CD4-positive, alpha-beta memory T cell (primary cell): Measurements from ENCODE around the gene PLPPR2. TPM values are rescaled to one million over a fixed set of nuclear protein-coding genes. Genes with fewer than 3 reads are reported as not detected.
"Not testable (repeated sequence)": the region's sequence is repeated elsewhere in the genome, so short reads cannot be mapped to it uniquely, and the experiment has no call there.

Experiments
- CTCF ChIA-PET: fragments of 350-600 bp; sonication (Branson Sonifier 250); formaldehyde crosslinking; loops from one replicate; lab custom pipeline; 2021; ENCODE audit warnings: inconsistent platforms; ENCODE audit not compliant: partially characterized antibody; lab: Charles Lee
- POLR2A ChIA-PET: fragments of 350-600 bp; sonication (Branson Sonifier 250); formaldehyde crosslinking; loops from one replicate; lab custom pipeline; 2021; ENCODE audit not compliant: partially characterized antibody; lab: Charles Lee
- DNase-seq, 5 donors: peaks; one replicate each; pipeline versions ENCODE4 v3.0.0 to v3.0.0-alpha.2; 2020 to 2022; ENCODE audit warnings: mixed read lengths in 1 of 5
- H3K27ac ChIP-seq: one replicate; pipeline ENCODE4 v1.7.0; 2013; ENCODE audit warnings: low read depth, low read length
- H3K27me3 ChIP-seq: 2 replicates; pipeline ENCODE4 v1.7.0; 2013; ENCODE audit warnings: mild to moderate bottlenecking, low read length, moderate library complexity; ENCODE audit not compliant: insufficient read depth
- H3K36me3 ChIP-seq: 2 replicates; pipeline ENCODE4 v1.7.0; 2013; ENCODE audit warnings: mild to moderate bottlenecking, low read length, moderate library complexity; ENCODE audit not compliant: insufficient read depth
- H3K4me1 ChIP-seq: 2 replicates; pipeline ENCODE4 v1.7.0; 2013; ENCODE audit warnings: mild to moderate bottlenecking, low read length, moderate library complexity; ENCODE audit not compliant: insufficient read depth
- H3K4me3 ChIP-seq, 2 donors: one replicate each; pipeline ENCODE4 v1.7.0; 2013; ENCODE audit warnings: low read length in 2 of 2, mild to moderate bottlenecking in 1 of 2
- H3K9me3 ChIP-seq, 2 donors: one replicate each; pipeline ENCODE4 v1.7.0; 2013; ENCODE audit warnings: low read length in 2 of 2, control low read depth in 1 of 2; ENCODE audit not compliant: control insufficient read depth in 1 of 2
- H3K27ac Mint-ChIP-seq, 7 donors: one replicate each; pipeline ENCODE4 v1.8.0; 2020 to 2021; ENCODE audit warnings: mixed read lengths in 7 of 7, mild to moderate bottlenecking in 6 of 7, inconsistent platforms in 3 of 7, moderate library complexity in 3 of 7
- H3K27me3 Mint-ChIP-seq, 2 donors: one replicate each; pipeline ENCODE4 v1.8.0; 2020 to 2021; ENCODE audit warnings: mixed read lengths in 2 of 2
- H3K36me3 Mint-ChIP-seq, 2 donors: one replicate each; pipeline ENCODE4 v1.8.0; 2020 to 2021; ENCODE audit warnings: mixed read lengths in 2 of 2, inconsistent platforms in 1 of 2, mild to moderate bottlenecking in 1 of 2
- H3K4me1 Mint-ChIP-seq, 4 donors: one replicate each; pipeline ENCODE4 v1.8.0; 2020 to 2021; ENCODE audit warnings: mixed read lengths in 4 of 4, mild to moderate bottlenecking in 1 of 4
- H3K4me3 Mint-ChIP-seq, 8 donors: one replicate each; pipeline ENCODE4 v1.8.0; 2020 to 2021; ENCODE audit warnings: mixed read lengths in 8 of 8, mild to moderate bottlenecking in 7 of 8, moderate library complexity in 6 of 8, inconsistent platforms in 3 of 8
- H3K9me3 Mint-ChIP-seq, 8 donors: one replicate each; pipeline ENCODE4 v1.8.0; 2020 to 2021; ENCODE audit warnings: mixed read lengths in 8 of 8, mild to moderate bottlenecking in 5 of 8, inconsistent platforms in 3 of 8, moderate library complexity in 1 of 8
- intact Hi-C: fragments of 100-400 bp; cut with micrococcal nuclease; formaldehyde crosslinking; loops from one replicate; pipeline ENCODE4 v1.15.1; 2023
- polyA plus RNA-seq, 2 donors: library from polyadenylated mRNA; unstranded; fragments of 300-500 nt; fragmentation: Illumina TruSeq; gene quantifications; one replicate each; pipeline ENCODE4 v1.2.3, GENCODE V29; 2021
- total RNA-seq, 2 experiments: library from RNA; stranded (reverse); gene quantifications; one replicate each; pipeline ENCODE4 v1.2.3, GENCODE V29; 2021

Gene PLPPR2
- total and polyA plus RNA-seq, 4 experiments from 2014 or later, result 0.16 to 12.2 (median 6.0) TPM

DNA sequence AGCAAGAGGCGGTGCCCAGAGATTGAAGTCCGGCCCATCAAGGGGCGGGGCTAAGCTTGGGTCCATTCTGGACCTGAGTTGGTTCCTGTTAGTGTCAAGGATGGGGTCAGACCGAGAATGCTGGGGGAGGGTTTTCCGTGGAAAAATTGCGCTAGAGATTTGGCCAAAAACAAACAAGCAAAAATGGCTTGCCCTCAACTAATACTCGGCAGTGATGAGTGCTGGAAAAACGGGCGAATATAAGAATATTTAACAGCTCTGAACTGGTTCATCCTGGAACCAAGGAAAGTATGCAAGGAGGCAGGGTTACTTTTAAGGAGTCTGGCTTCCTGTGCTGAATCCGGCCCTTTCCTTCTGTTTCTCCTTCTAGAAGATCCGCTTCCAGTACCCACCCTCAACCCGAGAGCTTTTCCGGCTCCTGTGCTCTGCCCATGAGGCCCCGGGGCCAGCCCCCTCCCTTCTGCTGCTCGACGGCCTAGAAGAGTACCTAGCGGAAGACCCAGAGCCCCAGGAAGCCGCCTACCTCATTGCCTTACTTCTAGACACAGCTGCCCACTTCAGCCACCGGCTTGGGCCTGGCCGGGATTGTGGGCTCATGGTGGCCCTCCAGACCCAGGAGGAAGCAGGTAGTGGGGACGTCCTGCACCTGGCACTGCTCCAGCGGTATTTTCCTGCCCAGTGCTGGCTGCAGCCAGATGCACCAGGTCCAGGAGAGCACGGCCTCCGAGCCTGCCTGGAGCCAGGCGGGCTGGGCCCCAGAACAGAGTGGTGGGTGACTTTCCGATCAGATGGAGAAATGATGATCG lies 20.1 kb downstream of the PLPPR2 start:
- peaks cover 43% of the 10 kb centered on the region for H3K4me1 ChIP-seq
- no peaks in the 10 kb centered on the region for H3K36me3 ChIP-seq
- H3K9me3 ChIP-seq, result no peaks in the 10 kb centered on the region
- no peaks in the 10 kb centered on the region for H3K27me3 ChIP-seq
- ChIA-PET CTCF (interaction anchor here (0.5 to 2.7 kb wide), 7 partner anchors 8 to 177 kb away, joined by 3 to 14 read pairs (median 6); partner anchors contain the start of genes CCDC159, ODAD3, PRKCSH and TMEM205), POLR2A (interaction anchor here (0.8 to 3.3 kb wide), 31 partner anchors 8 to 1793 kb away, joined by 3 to 54 read pairs (median 5); partner anchors contain the start of genes CCDC159, ECSIT, ELOF1 and EPOR)
- peak overlapping the region; percentile 33 to 57 for H3K4me3 ChIP-seq
- Mint-ChIP-seq H3K9me3 (peaks cover 0 to 2% (median 0%) of the 10 kb centered on the region in 8 donors), H3K4me3 (no peak overlapping the region), H3K27ac (no peak overlapping the region), H3K27me3 (no peaks in the 10 kb centered on the region), H3K4me1 (peaks cover 14 to 21% (median 17%) of the 10 kb centered on the region in 4 donors), H3K36me3 (peaks cover 11 to 17% of the 10 kb centered on the region in 2 donors)
- H3K27ac ChIP-seq, result peak overlapping the region; percentile 84
- intact Hi-C loops, result loop anchor here (1.0 kb wide), 1 partner anchor 60 kb away; the partner anchor contains the start of genes ODAD3 and PRKCSH
- peak; percentile 79 to 90 (median 82) for DNase-seq

DNA sequence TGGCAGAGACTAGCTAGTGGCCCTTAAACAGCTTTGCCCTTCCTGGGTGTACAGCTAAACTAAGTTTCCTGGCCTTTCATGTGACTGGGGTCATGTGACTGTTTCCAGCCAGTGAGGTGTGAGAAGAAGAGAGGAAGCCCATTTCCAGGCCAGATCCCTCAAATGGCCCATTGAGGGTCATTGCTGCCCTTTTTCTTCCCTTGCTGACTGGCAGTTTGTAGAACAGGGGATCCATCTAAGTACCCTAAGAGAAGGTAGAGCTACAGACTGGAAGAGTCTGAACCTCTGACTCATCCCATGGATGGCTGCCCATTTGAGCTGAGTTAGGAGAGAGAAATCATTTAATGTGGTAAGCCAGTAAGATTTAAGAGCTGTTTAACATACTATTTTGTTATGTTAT lies 22.0 kb downstream of the PLPPR2 start:
- Mint-ChIP-seq H3K27me3 (peaks cover 6 to 7% of the 10 kb centered on the region in 2 donors), H3K27ac (peak overlapping the region; percentile 32 to 86 (median 73)), H3K36me3 (peaks cover 6 to 10% of the 10 kb centered on the region in 2 donors), H3K4me3 (peak overlapping the region; percentile 4 to 75 (median 62)), H3K9me3 (no peaks in the 10 kb centered on the region), H3K4me1 (peaks cover 25 to 31% (median 30%) of the 10 kb centered on the region in 4 donors)
- intact Hi-C loops, result no loop called here
- no peak for DNase-seq
- POLR2A ChIA-PET, result interaction anchor here (0.6 to 2.1 kb wide), 6 partner anchors 25 to 123 kb away, joined by 3 to 8 read pairs (median 4); partner anchors contain the start of genes CCDC159, ODAD3, PRKCSH and RAB3D
- Histone ChIP-seq H3K36me3 (no peaks in the 10 kb centered on the region), H3K9me3 (no peaks in the 10 kb centered on the region), H3K4me3 (no peak overlapping the region), H3K4me1 (peaks cover 57% of the 10 kb centered on the region), H3K27ac (no peak overlapping the region), H3K27me3 (no peaks in the 10 kb centered on the region)
- CTCF ChIA-PET, result interaction anchor here (0.5 to 2.7 kb wide), 6 partner anchors 35 to 511 kb away, joined by 3 to 14 read pairs (median 3); partner anchors contain the start of gene TSPAN16

DNA sequence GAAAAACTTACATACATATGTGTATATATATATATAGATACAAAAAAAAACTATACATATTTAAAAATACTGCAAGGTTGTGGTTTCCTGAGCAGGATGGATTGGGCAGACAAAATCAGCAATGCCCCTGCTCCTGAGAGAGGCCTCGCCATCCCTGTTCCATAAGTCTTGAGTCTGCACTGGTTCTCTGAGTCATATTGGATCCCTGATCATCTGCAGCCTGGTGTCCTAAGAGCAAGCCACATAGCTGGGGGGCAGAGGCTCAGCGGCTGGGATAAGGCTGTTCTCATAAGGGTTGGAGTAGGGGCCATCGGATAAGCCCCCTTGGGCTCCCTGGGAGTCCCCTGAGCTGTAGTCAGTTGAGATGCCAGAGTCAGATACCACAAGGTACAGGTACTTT lies 22.5 kb downstream of the PLPPR2 start:
- Histone ChIP-seq H3K4me3 (no peak overlapping the region), H3K27ac (no peak overlapping the region), H3K9me3 (no peaks in the 10 kb centered on the region), H3K4me1 (peaks cover 61% of the 10 kb centered on the region), H3K27me3 (no peaks in the 10 kb centered on the region), H3K36me3 (no peaks in the 10 kb centered on the region)
- Mint-ChIP-seq H3K27ac (peak overlapping the region in 3 of 7 donors; percentile 48 to 71 (median 61)), H3K9me3 (no peaks in the 10 kb centered on the region), H3K27me3 (peaks cover 7 to 8% of the 10 kb centered on the region in 2 donors), H3K4me1 (peaks cover 27 to 34% (median 31%) of the 10 kb centered on the region in 4 donors), H3K36me3 (peaks cover 6 to 10% of the 10 kb centered on the region in 2 donors), H3K4me3 (peak overlapping the region in 1 of 8 donors; percentile 21)
- ChIA-PET CTCF (interaction anchor here (1.1 to 2.7 kb wide), 5 partner anchors 30 to 105 kb away, joined by 3 to 14 read pairs (median 3); partner anchors contain the start of gene TSPAN16), POLR2A (interaction anchor here (0.9 to 2.1 kb wide), 6 partner anchors 31 to 105 kb away, joined by 3 to 8 read pairs (median 4); partner anchors contain the start of genes CCDC159, ODAD3, PRKCSH and RAB3D)
- no peak for DNase-seq
- intact Hi-C loops, result no loop called here

DNA sequence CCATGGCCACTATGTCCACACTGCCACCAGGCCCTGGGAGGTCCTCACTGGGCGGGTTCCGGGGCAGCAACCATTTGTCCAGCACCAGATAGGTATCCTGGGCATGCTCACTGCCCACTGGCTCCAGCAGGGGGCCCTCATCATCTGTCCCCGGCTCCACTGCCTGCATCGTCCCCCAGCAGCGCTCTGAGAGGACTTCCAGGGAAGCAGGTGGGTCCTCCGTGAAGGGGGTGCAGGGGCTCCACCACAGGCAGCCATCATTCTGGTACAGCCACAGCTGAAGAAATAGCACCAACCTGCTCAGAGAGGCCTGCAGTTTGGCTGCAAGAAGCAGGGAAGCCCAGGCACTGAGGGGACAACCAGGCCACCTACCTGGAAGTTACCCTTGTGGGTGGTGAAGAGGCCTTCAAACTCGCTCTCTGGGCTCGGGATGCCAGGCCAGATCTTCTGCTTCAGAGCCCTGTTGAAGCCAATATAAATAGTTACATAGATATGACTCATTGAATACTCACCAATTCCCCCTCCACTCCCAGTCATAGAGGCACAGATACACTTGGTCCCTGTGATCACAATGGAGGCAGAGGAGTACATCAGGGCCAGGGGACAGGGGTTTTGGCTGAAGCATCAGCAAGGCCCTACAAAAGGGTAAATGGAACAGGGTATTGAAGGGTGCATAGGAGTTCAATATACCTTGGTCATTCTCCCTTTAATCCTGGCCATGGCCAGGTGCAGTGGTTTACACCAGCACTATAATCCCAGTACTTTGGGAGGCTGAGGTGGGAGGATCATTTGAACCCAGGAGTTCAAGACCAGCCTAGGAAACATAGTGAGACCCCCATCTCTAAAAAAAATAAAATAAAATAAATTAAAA lies 23.3 kb downstream of the PLPPR2 start:
- intact Hi-C loops, result no loop called here
- no peaks in the 10 kb centered on the region for H3K36me3 ChIP-seq
- DNase-seq, result no peak
- Mint-ChIP-seq H3K27me3 (peaks cover 9 to 11% of the 10 kb centered on the region in 2 donors), H3K36me3 (peaks cover 6 to 10% of the 10 kb centered on the region in 2 donors), H3K4me1 (peaks cover 27 to 41% (median 33%) of the 10 kb centered on the region in 4 donors), H3K4me3 (peak overlapping the region in 3 of 8 donors; percentile 55 to 80 (median 59)), H3K9me3 (no peaks in the 10 kb centered on the region), H3K27ac (peak overlapping the region in 5 of 7 donors; percentile 19 to 64 (median 55))
- POLR2A ChIA-PET, result interaction anchor here (0.9 to 1.4 kb wide), 3 partner anchors 32 to 55 kb away, joined by 3 to 4 read pairs (median 4); partner anchors contain the start of genes CCDC159 and TMEM205
- no peak overlapping the region for H3K27ac ChIP-seq
- H3K9me3 ChIP-seq, result no peaks in the 10 kb centered on the region
- CTCF ChIA-PET, result interaction anchor here (1.1 to 1.2 kb wide), 3 partner anchors 31 to 83 kb away, joined by 3 read pairs; partner anchors contain the start of gene TSPAN16
- H3K4me1 ChIP-seq, result peaks cover 68% of the 10 kb centered on the region
- no peaks in the 10 kb centered on the region for H3K27me3 ChIP-seq
- no peak overlapping the region for H3K4me3 ChIP-seq

DNA sequence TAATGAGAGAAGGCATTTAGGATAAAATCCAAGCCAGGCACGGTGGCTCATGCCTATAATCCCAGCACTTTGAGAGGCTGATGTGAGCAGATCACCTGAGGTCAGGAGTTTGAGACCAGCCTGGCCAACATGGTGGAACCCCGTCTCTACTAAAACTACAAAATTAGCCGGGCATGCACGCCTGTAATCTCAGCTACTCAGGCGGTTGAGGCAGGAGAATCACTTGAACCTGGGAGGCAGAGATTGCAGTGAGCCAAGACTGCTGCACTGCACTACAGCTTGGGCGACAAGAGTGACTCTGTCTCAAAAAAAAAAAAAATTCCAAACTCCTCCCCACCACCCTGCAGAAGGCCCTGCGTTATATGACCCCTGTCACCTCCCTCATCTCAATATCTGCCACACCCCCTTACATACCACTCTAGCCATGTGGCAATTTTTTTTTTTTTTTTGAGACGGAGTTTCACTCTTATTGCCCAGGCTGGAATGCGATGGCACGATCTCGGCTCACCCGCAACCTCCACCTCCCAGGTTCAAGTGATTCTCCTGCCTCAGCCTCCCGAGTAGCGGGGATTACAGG lies 24.1 kb downstream of the PLPPR2 start:
- peaks cover 6 to 10% of the 10 kb centered on the region in 2 donors for H3K36me3 Mint-ChIP-seq
- peaks cover 27 to 41% (median 33%) of the 10 kb centered on the region in 4 donors for H3K4me1 Mint-ChIP-seq
- H3K9me3 ChIP-seq, H3K9me3 Mint-ChIP-seq, DNase-seq, intact Hi-C loops, H3K36me3 ChIP-seq, H3K27me3 ChIP-seq, H3K4me3 ChIP-seq: not testable (repeated sequence)
- peak overlapping the region; percentile 90 for H3K27ac ChIP-seq
- ChIA-PET POLR2A (interaction anchor here (0.7 to 3.0 kb wide), 5 partner anchors 32 to 224 kb away, joined by 3 to 32 read pairs (median 6); partner anchors contain the start of genes CCDC159, ODAD3, PRKCSH and SPC24), CTCF (interaction anchor here (1.9 to 5.0 kb wide), 4 partner anchors 10 to 103 kb away, joined by 6 to 49 read pairs (median 14); partner anchors contain the start of gene ELAVL3)
- H3K27ac Mint-ChIP-seq, result peak overlapping the region in 6 of 7 donors; percentile 12 to 99 (median 66)
- peaks cover 61% of the 10 kb centered on the region for H3K4me1 ChIP-seq
- peaks cover 9 to 11% of the 10 kb centered on the region in 2 donors for H3K27me3 Mint-ChIP-seq
- H3K4me3 Mint-ChIP-seq, result peak overlapping the region in 2 of 8 donors; percentile 33 to 99
